Hepatocyte (in vitro differentiated cells): ENCODE measurements around the gene TCAP.

Experiments
- EZH2 ChIP-seq: fragments of 200-600 bp; sonication (generic); IDR thresholded peaks from 2 replicates; pipeline ENCODE4 v1.6.1; 2016; ENCODE audit warnings: antibody characterized with exemption, mild to moderate bottlenecking, borderline replicate concordance
- EZH2phosphoT487 ChIP-seq: fragments of 200-600 bp; sonication (generic); IDR thresholded peaks from one replicate; pipeline ENCODE4 v1.6.1; 2018; ENCODE audit warnings: antibody characterized with exemption, mild to moderate bottlenecking, low read depth, moderate library complexity; ENCODE audit not compliant: unreplicated experiment, severe bottlenecking
- TF ChIP-seq, protein P1 (sequence below): fragments of 200-600 bp; sonication (generic); IDR thresholded peaks from 2 replicates; pipeline ENCODE4 v1.5.1; 2016; ENCODE audit warnings: antibody characterized with exemption, mild to moderate bottlenecking; ENCODE audit not compliant: poor library complexity

DNA sequence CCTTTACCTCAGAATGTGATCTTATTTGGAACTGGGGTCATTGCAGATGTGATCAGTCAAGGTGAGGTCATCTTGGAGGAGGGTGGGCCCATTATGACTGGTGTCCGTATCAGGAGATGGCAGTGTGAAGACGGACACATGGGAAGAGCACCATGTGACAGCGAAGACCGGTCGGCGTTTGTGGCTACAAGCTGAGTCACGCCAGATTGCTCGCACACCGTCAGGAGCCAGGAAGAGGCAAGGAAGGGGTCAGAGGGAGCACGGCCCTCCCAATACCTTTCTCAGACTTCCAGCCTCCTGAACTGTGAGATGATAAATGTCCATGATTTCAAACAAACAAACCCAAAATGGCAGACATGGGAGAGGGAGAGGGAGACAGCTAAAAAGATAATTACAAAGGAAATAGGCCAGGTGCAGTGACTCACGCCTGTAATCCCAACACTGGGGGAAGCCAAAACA is 15.0 kb upstream of the TCAP start:
- TF ChIP-seq, protein P1, sequence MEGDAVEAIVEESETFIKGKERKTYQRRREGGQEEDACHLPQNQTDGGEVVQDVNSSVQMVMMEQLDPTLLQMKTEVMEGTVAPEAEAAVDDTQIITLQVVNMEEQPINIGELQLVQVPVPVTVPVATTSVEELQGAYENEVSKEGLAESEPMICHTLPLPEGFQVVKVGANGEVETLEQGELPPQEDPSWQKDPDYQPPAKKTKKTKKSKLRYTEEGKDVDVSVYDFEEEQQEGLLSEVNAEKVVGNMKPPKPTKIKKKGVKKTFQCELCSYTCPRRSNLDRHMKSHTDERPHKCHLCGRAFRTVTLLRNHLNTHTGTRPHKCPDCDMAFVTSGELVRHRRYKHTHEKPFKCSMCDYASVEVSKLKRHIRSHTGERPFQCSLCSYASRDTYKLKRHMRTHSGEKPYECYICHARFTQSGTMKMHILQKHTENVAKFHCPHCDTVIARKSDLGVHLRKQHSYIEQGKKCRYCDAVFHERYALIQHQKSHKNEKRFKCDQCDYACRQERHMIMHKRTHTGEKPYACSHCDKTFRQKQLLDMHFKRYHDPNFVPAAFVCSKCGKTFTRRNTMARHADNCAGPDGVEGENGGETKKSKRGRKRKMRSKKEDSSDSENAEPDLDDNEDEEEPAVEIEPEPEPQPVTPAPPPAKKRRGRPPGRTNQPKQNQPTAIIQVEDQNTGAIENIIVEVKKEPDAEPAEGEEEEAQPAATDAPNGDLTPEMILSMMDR = no peak
- TF ChIP-seq EZH2phosphoT487 = no peak
- no peak for TF ChIP-seq EZH2
